Mesendoderm (in vitro differentiated cells): ENCODE results near the gene NYNRIN.

Experiments used
- DNase-seq: peaks from one replicate; pipeline ENCODE4 v3.0.0; 2013
- H2AK5ac ChIP-seq: 2 replicates; pipeline ENCODE4 v1.6.1; 2013; ENCODE audit warnings: low read length, inconsistent platforms
- H2BK120ac ChIP-seq: 2 replicates; pipeline ENCODE4 v1.6.1; 2013; ENCODE audit warnings: low read depth, mild to moderate bottlenecking, low read length, moderate library complexity, mixed read lengths
- H2BK15ac ChIP-seq: replicated peaks from 2 replicates; pipeline ENCODE4 v1.6.1; 2013; ENCODE audit warnings: low read depth, mild to moderate bottlenecking, moderate library complexity
- H2BK5ac ChIP-seq: 2 replicates; pipeline ENCODE4 v1.6.1; 2013; ENCODE audit warnings: low read length, inconsistent platforms
- H3K18ac ChIP-seq: 2 replicates; pipeline ENCODE4 v1.6.1; 2013; ENCODE audit warnings: mild to moderate bottlenecking, low read length, mixed read lengths
- H3K23ac ChIP-seq: one replicate; pipeline ENCODE4 v1.6.1; 2013; ENCODE audit warnings: low read length
- H3K27ac ChIP-seq: 2 replicates; pipeline ENCODE4 v1.5.1; 2013; ENCODE audit warnings: low read depth, mild to moderate bottlenecking, inconsistent platforms, low read length, moderate library complexity
- H3K27me3 ChIP-seq: 2 replicates; pipeline ENCODE4 v1.6.1; 2013; ENCODE audit warnings: low read length, control low read depth, mild to moderate bottlenecking, inconsistent platforms; ENCODE audit not compliant: insufficient read depth, poor library complexity
- H3K36me3 ChIP-seq: 2 replicates; pipeline ENCODE4 v1.6.1; 2013; ENCODE audit warnings: low read length, inconsistent platforms; ENCODE audit not compliant: control insufficient read depth, insufficient read depth
- H3K4ac ChIP-seq: one replicate; pipeline ENCODE4 v1.6.1; 2013; ENCODE audit warnings: low read depth, mild to moderate bottlenecking, low read length, moderate library complexity
- H3K4me1 ChIP-seq: 2 replicates; pipeline ENCODE4 v1.6.1; 2013; ENCODE audit warnings: low read depth, low read length, inconsistent platforms; ENCODE audit not compliant: control insufficient read depth
- H3K4me2 ChIP-seq: 2 replicates; pipeline ENCODE4 v1.6.1; 2013; ENCODE audit warnings: low read length
- H3K4me3 ChIP-seq: 2 replicates; pipeline ENCODE4 v1.5.1; 2013; ENCODE audit warnings: mild to moderate bottlenecking, low read length
- H3K56ac ChIP-seq: one replicate; pipeline ENCODE4 v1.6.1; 2013; ENCODE audit warnings: low read length
- H3K79me1 ChIP-seq: 2 replicates; pipeline ENCODE4 v1.6.1; 2013; ENCODE audit warnings: low read length, inconsistent platforms
- H3K79me2 ChIP-seq: 2 replicates; pipeline ENCODE4 v1.6.1; 2013; ENCODE audit warnings: mild to moderate bottlenecking, low read length; ENCODE audit not compliant: control insufficient read depth, insufficient read depth
- H3K9ac ChIP-seq: 2 replicates; pipeline ENCODE4 v1.6.1; 2013; ENCODE audit warnings: low read length, inconsistent platforms
- H4K5ac ChIP-seq: one replicate; pipeline ENCODE4 v1.6.1; 2013; ENCODE audit warnings: low read length
- H4K8ac ChIP-seq: one replicate; pipeline ENCODE4 v1.6.1; 2013; ENCODE audit warnings: low read depth, mild to moderate bottlenecking, control low read depth, low read length, moderate library complexity
- WGBS: extraction: QIAGEN DNeasy Blood & Tissue Kit; methylation state at CpG from one replicate; pipeline ENCODE4 v1.1.7; 2013; ENCODE audit warnings: low lambda C conversion rate, missing lambda C conversion rate; ENCODE audit not compliant: insufficient coverage; ENCODE audit errors: extremely low coverage; 5-methylcytosine and 5-hydroxymethylcytosine counted together

The NYNRIN gene

GRCh38 chr14:24364841-24365240 lies 34.0 kb upstream of the NYNRIN start:
- no peaks in the 10 kb centered on the region for H3K79me1 ChIP-seq
- no peaks in the 10 kb centered on the region for H3K36me3 ChIP-seq
- no peak overlapping the region for H2BK5ac ChIP-seq
- H2AK5ac ChIP-seq, result no peak overlapping the region
- WGBS, result no CpG with 5 or more reads among the region's 1 CpG
- H3K4ac ChIP-seq, result no peak overlapping the region
- H4K5ac ChIP-seq, result no peak overlapping the region
- H2BK120ac ChIP-seq, result no peak overlapping the region
- no peak for DNase-seq
- no peak overlapping the region for H4K8ac ChIP-seq
- no peak overlapping the region for H3K56ac ChIP-seq
- peaks cover 5% of the 10 kb centered on the region for H3K4me1 ChIP-seq
- no peak overlapping the region for H3K18ac ChIP-seq
- H3K27ac ChIP-seq, result no peak overlapping the region
- no peaks in the 10 kb centered on the region for H3K27me3 ChIP-seq
- no peaks in the 10 kb centered on the region for H3K79me2 ChIP-seq
- H3K4me2 ChIP-seq, result no peak overlapping the region
- H3K4me3 ChIP-seq, result no peak overlapping the region
- no peak overlapping the region for H2BK15ac ChIP-seq
- no peak overlapping the region for H3K9ac ChIP-seq
- H3K23ac ChIP-seq, result no peak overlapping the region

GRCh38 chr14:24365600-24366412 lies 33.0 kb upstream of the NYNRIN start:
- Histone ChIP-seq H3K23ac (no peak overlapping the region), H3K79me2 (no peaks in the 10 kb centered on the region), H3K56ac (peak overlapping the region; percentile 69), H3K27ac (no peak overlapping the region), H3K27me3 (no peaks in the 10 kb centered on the region), H2BK120ac (no peak overlapping the region), H3K36me3 (no peaks in the 10 kb centered on the region), H4K8ac (no peak overlapping the region), H2BK5ac (no peak overlapping the region), H3K4me2 (peak overlapping the region; percentile 45), H3K4me3 (no peak overlapping the region), H3K4me1 (peaks cover 5% of the 10 kb centered on the region), H3K9ac (peak overlapping the region; percentile 46), H2BK15ac (no peak overlapping the region), H3K18ac (no peak overlapping the region), H4K5ac (no peak overlapping the region), H2AK5ac (no peak overlapping the region), H3K4ac (no peak overlapping the region), H3K79me1 (no peaks in the 10 kb centered on the region)
- peak; percentile 95 for DNase-seq
- no CpG with 5 or more reads among the region's 28 CpGs for WGBS

GRCh38 chr14:24366413-24366720 lies 32.4 kb upstream of the NYNRIN start:
- no peak overlapping the region for H3K4ac ChIP-seq
- H3K23ac ChIP-seq, result no peak overlapping the region
- peak overlapping the region; percentile 56 for H3K9ac ChIP-seq
- H3K36me3 ChIP-seq, result no peaks in the 10 kb centered on the region
- H3K18ac ChIP-seq, result peak overlapping the region; percentile 28
- no peak overlapping the region for H2BK15ac ChIP-seq
- no peaks in the 10 kb centered on the region for H3K27me3 ChIP-seq
- no peak overlapping the region for H4K8ac ChIP-seq
- H3K56ac ChIP-seq, result peak overlapping the region; percentile 78
- no peak for DNase-seq
- no peaks in the 10 kb centered on the region for H3K79me2 ChIP-seq
- H2AK5ac ChIP-seq, result no peak overlapping the region
- H2BK5ac ChIP-seq, result no peak overlapping the region
- peak overlapping the region; percentile 64 for H3K4me2 ChIP-seq
- H3K79me1 ChIP-seq, result no peaks in the 10 kb centered on the region
- peak overlapping the region; percentile 66 for H3K27ac ChIP-seq
- H2BK120ac ChIP-seq, result no peak overlapping the region
- WGBS, result no CpG with 5 or more reads among the region's 16 CpGs
- no peak overlapping the region for H4K5ac ChIP-seq
- H3K4me3 ChIP-seq, result peak overlapping the region; percentile 33
- peaks cover 5% of the 10 kb centered on the region for H3K4me1 ChIP-seq

- Histone ChIP-seq H2BK5ac (peak overlapping the region; percentile 37), H3K4ac (peak overlapping the region; percentile 18), H3K4me2 (peak overlapping the region; percentile 64), H3K27me3 (no peaks in the 10 kb centered on the region), H4K5ac (no peak overlapping the region), H2AK5ac (no peak overlapping the region), H3K79me2 (no peaks in the 10 kb centered on the region), H2BK15ac (no peak overlapping the region), H3K36me3 (no peaks in the 10 kb centered on the region), H3K27ac (peak overlapping the region; percentile 66), H3K79me1 (no peaks in the 10 kb centered on the region), H3K18ac (peak overlapping the region; percentile 86), H3K9ac (peak overlapping the region; percentile 56), H3K23ac (no peak overlapping the region), H2BK120ac (peak overlapping the region; percentile 7), H4K8ac (no peak overlapping the region), H3K4me3 (peak overlapping the region; percentile 33), H3K56ac (peak overlapping the region; percentile 78), H3K4me1 (peaks cover 5% of the 10 kb centered on the region)
- no CpG with 5 or more reads among the region's 40 CpGs for WGBS
- peak; percentile 99 for DNase-seq
These were observed 31.9 kb upstream of the NYNRIN start for GRCh38 chr14:24366721-24367513.

- Histone ChIP-seq H3K18ac (peak within 1 kb of the TSS; percentile 86), H3K9ac (peak within 1 kb of the TSS; percentile 69), H3K23ac (peak within 1 kb of the TSS; percentile 94), H3K4me3 (peak within 1 kb of the TSS; percentile 62), H2BK5ac (peak within 1 kb of the TSS; percentile 66), H3K36me3 (no peaks in the 10 kb centered on the region), H2BK120ac (peak within 1 kb of the TSS; percentile 7), H3K79me2 (no peaks in the 10 kb centered on the region), H3K27me3 (no peaks in the 10 kb centered on the region), H4K8ac (peak within 1 kb of the TSS; percentile 78), H3K4ac (peak within 1 kb of the TSS; percentile 28), H2BK15ac (peak within 1 kb of the TSS; percentile 74), H3K56ac (peak within 1 kb of the TSS; percentile 81), H3K79me1 (no peaks in the 10 kb centered on the region), H4K5ac (no peak within 1 kb of the TSS), H2AK5ac (no peak within 1 kb of the TSS), H3K4me1 (peaks cover 5% of the 10 kb centered on the region), H3K4me2 (peak within 1 kb of the TSS; percentile 77), H3K27ac (peak within 1 kb of the TSS; percentile 50)
- no CpG with 5 or more reads among the region's 21 CpGs for WGBS
- peak; percentile 98 for DNase-seq
These were observed 31.1 kb upstream of the NYNRIN start, which contains the start of gene NFATC4 for GRCh38 chr14:24367514-24368211. NFATC4 (plus strand) TSS chr14:24368184; CDS start chr14:24368341, 157 bp downstream.
